Activated CD8-positive, alpha-beta memory T cell treated with anti-CD3 and anti-CD28 coated beads for 24 hours (primary cell): ENCODE results near the gene SALL3.

Experiments
- DNase-seq: peaks from one replicate; pipeline ENCODE4 v3.0.0-alpha.2; 2020

SALL3 gene

DNA sequence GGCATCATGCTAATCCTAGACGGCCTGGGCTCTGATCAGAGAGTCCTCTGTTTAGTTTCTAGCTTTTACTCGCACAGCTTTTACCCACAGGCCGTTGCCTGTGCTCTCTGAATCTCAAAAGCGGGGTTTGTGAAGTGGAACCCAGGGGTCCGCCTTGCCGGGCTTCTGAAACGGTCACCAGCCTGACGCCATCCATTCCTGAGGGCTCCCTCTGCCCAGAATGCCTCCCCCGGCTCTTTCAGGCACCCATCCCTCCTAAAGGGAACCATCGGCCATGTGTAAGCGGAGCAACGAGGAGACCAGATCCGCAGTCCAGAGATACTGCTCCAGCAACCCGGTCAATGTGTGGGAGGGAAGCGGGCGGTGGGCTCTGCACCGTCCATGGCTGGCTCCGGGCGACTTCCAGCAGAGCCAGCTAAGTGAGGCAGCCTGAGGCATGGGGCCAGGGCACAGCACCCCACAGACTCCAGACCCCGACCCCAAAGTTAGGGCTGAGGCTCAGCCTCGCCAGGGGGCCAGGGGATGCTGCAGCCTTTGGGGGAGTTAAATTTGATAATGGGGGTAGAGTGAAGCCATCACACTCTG, 28.8 kb downstream of the SALL3 start:
- DNase-seq: no peak

- no peak for DNase-seq
Measured at GRCh38 chr18:79010802-79011201, 31.2 kb downstream of the SALL3 start.

GRCh38 chr18:79011300-79011870, 31.8 kb downstream of the SALL3 start:
- no peak for DNase-seq

DNA sequence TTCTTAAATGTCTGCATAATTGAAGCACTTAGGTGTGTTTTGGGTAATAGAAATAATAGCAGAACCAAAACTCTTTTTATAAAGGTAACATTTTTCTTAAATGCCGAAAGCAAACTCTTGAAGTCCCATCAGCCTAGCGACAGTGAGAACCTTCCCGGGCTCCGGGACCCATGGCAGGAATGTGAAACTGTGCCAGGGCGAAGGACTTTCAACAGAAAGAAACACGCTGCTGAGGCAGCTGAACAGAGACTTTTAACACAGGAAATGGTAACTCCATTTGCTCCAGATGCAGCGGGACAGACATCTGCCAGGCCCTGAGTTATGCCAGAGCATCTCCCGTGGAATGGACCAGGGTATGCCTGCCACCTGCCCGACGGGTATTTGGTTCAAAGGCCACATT, 34.3 kb downstream of the SALL3 start:
- DNase-seq: no peak

GRCh38 chr18:79018911-79019310, 39.3 kb downstream of the SALL3 start:
- no peak for DNase-seq

- no peak for DNase-seq
Measured at GRCh38 chr18:79019881-79020280, 40.3 kb downstream of the SALL3 start.

- DNase-seq: no peak
Measured at GRCh38 chr18:79022603-79023002, 43.0 kb downstream of the SALL3 start.

DNA sequence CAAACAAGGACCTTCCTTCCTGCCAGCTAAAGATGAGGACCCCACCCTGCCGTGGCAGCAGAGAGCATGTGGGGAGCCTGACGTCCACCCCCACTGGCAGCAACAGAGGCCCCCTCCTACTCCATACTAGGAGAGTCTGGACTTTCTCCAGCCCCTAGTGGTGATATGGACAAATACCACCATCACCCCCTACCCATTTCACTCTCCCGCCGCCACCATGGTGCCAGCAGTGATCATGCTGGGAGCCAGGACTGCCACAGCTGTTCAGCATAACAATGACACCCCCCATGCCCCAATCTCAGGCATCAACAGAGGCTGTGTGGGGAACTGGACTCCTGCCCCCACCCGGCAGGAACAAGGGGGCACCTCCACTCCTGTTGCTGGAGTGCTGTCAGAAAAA, 46.9 kb downstream of the SALL3 start:
- DNase-seq: no peak

- DNase-seq: peak; percentile 15
Measured at GRCh38 chr18:79030680-79031079, 51.1 kb downstream of the SALL3 start.

GRCh38 chr18:79042276-79042675, 62.7 kb downstream of the SALL3 start:
- no peak for DNase-seq

GRCh38 chr18:79043288-79043687, 63.7 kb downstream of the SALL3 start:
- DNase-seq: no peak

- no peak for DNase-seq
Measured at GRCh38 chr18:79046522-79046921, 66.9 kb downstream of the SALL3 start.

GRCh38 chr18:79047556-79048244, 68.1 kb downstream of the SALL3 start:
- DNase-seq: no peak

GRCh38 chr18:79048245-79048632, 68.6 kb downstream of the SALL3 start:
- no peak for DNase-seq

DNA sequence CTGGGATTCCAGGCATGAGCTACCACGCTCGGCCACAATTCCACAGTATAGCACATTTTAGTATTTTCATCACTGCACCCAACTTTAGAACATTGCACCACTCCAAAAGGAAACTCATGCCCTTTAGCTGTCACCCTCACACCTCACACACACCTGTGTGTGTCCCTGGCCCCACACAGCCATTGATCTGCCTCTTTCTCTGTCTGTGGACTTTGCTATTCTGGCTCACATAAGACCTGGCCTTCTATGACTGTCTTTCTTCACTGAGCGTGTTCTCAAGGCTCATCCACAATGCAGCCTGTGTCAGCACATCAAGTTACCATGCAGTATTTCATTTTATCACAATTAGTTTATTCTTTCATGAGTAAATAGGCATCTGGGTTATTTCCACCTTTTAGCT, 69.9 kb downstream of the SALL3 start:
- DNase-seq: no peak
